Right cardiac atrium (tissue), 5 donors: ENCODE results near the gene NLRC5. TPM values are rescaled to one million over a fixed set of nuclear protein-coding genes. Genes with fewer than 3 reads are reported as not detected.
"Not testable (repeated sequence)": the region's sequence is repeated elsewhere in the genome, so short reads cannot be mapped to it uniquely, and the experiment has no call there.

Experiments
- ATAC-seq, 2 donors: fragments of 200-7000 bp; cut with Tn5 transposase; one replicate each; pipeline versions ENCODE4 v1.8.0 to v1.9.1; 2020; ENCODE audit warnings: moderate library complexity in 2 of 2, mild to moderate bottlenecking in 1 of 2
- DNase-seq, 3 donors: peaks; one replicate each; pipeline ENCODE4 v3.0.0-alpha.2; 2020
- H3K27ac ChIP-seq: one replicate; pipeline ENCODE4 v1.5.1; 2013; ENCODE audit warnings: mild to moderate bottlenecking, low read length, control low read depth, moderate library complexity
- H3K27me3 ChIP-seq: one replicate; pipeline ENCODE4 v1.6.1; 2013; ENCODE audit not compliant: control insufficient read depth, insufficient read depth
- H3K4me1 ChIP-seq: one replicate; pipeline ENCODE4 v1.6.1; 2013; ENCODE audit warnings: low read length; ENCODE audit not compliant: control insufficient read depth, insufficient read depth
- H3K4me3 ChIP-seq: one replicate; pipeline ENCODE4 v1.5.1; 2013; ENCODE audit warnings: low read length, control low read depth
- H3K9me3 ChIP-seq: one replicate; pipeline ENCODE4 v1.6.1; 2013; ENCODE audit warnings: low read length; ENCODE audit not compliant: control insufficient read depth
- whole genome bisulfite sequencing: extraction: QIAGEN DNeasy Blood & Tissue Kit; methylation state at CpG from one replicate; pipeline ENCODE4 v1.1.7; 2013; 5-methylcytosine and 5-hydroxymethylcytosine counted together
- intact Hi-C, 4 donors: fragments of 100-400 bp; cut with DNase I; formaldehyde crosslinking; loops; one replicate each; pipeline versions ENCODE4 v1.11.0 to v1.14.0; 2022 to 2023
- polyA plus RNA-seq: library from polyadenylated mRNA; stranded (reverse); fragments of 200-250 nt; gene quantifications from one replicate; pipeline ENCODE4 v1.2.3, GENCODE V29; 2013
- total RNA-seq, 4 donors: library from RNA; stranded (reverse); fragmentation: NEBNext Ultra II Directional; extraction: Animal tissue kit (Norgen Biotek cat#: 25700); gene quantifications; one replicate each; pipeline ENCODE4 v1.2.1, GENCODE V29; 2021
- donor health status: healthy with polysubstance abuse.
- donor health status: DM: no; HTN: yes; CAD: no.
- donor health status: DM: no; HTN: no; CAD: no.
- donor health status: DM: no; HTN: yes; CAD: no; lungs with severe emphysema.
- donor health status: DM: yes; HTN: yes; CAD: no.

NLRC5 gene
- total and polyA plus RNA-seq, 5 donors, result 7.9 to 25.0 (median 9.9) TPM

DNA sequence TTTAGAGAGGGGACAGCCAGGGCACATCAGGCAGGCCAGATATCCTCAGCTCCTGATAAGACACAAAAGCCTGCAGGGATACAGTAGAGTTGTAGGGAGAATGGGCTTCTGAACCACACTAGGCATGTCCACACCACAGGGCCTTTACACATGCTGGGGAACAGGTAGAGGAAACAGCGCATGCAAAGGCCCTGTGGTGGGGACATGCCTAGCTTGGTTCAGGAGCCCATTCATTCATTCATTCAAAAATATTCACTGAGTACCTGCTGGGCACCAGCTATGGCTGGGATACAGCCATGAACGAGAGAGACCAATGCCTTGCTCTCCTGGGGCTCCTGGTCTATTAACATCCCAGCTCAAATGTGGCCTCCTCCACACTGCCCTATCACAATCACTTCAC, 107.4 kb downstream of the NLRC5 start:
- no peaks in the 10 kb centered on the region for H3K27me3 ChIP-seq
- 90% methylated on average over 2 of the region's 2 CpGs for WGBS
- no peaks in the 10 kb centered on the region for H3K9me3 ChIP-seq
- DNase-seq (no peak), ATAC-seq (no peak)
- H3K4me1 ChIP-seq, result no peaks in the 10 kb centered on the region
- intact Hi-C loops, result loop anchor here in 2 of 4 donors (10.0 kb wide), 2 partner anchors 48 to 58 kb away; no protein-coding TSS in a partner anchor
- H3K27ac ChIP-seq, result no peak overlapping the region
- H3K4me3 ChIP-seq, result no peak overlapping the region

DNA sequence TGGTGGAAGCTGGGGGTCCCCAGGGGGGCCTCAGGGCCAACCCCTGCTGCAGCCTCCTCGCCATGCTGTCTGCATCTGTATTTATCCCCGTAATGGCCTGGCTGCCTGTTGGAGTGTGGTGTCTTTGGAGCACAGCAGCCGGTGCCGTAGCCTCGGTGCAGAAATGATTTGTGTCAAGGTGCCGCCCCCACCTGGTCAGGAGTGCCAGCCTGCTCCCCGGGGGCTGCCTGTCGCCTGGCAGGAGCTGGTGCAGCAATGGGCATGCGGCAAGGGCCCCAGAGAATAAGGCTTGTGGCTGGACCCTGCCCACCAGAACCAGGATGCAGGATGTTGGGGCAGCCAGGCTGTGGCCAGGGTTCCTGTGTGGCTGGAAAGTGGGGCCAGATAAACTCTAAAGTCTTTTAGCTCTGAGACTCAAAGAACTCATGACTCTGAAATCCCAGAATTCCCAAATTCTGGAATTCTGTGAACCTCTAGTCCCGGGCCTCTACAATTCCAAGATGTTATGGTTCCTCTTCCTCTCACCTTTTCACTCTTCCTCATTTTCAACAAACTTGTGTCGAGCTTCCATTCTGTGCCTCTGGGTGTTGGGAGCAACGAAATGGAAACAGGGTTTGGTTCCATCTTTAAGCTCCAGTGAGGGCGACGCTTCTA, 109.0 kb downstream of the NLRC5 start:
- WGBS, result 72% methylated on average over 14 of the region's 14 CpGs
- Histone ChIP-seq H3K9me3 (no peaks in the 10 kb centered on the region), H3K27me3 (no peaks in the 10 kb centered on the region), H3K27ac (no peak overlapping the region), H3K4me3 (no peak overlapping the region), H3K4me1 (no peaks in the 10 kb centered on the region)
- ATAC-seq, result no peak
- intact Hi-C loops, result loop anchor here in 2 of 4 donors (10.0 kb wide), 2 partner anchors 46 to 56 kb away; no protein-coding TSS in a partner anchor
- DNase-seq, result peak in 1 of 3 donors; percentile 31

DNA sequence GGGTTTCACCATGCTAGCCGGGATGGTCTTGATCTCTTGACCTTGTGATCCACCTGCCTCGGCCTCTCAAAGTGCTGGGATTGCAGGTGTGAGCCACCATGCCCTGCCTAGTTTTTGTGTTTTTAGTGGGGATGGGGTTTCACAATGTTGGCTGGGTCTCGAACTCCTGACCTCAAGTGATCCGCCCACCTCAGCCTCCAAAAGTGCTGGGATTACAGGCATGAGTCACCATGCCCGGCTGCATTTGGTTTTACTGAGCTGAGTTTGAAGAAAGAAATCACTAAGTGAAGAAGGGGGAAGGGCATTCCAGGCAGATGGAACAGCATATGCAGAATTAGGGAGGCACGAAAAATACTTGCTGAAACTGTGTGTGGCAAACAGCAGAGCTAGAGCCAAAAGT, 110.6 kb downstream of the NLRC5 start:
- intact Hi-C loops, result loop anchor here in 2 of 4 donors (10.0 kb wide), 2 partner anchors 45 to 55 kb away; no protein-coding TSS in a partner anchor
- WGBS, result 77% methylated on average over 6 of the region's 6 CpGs

DNA sequence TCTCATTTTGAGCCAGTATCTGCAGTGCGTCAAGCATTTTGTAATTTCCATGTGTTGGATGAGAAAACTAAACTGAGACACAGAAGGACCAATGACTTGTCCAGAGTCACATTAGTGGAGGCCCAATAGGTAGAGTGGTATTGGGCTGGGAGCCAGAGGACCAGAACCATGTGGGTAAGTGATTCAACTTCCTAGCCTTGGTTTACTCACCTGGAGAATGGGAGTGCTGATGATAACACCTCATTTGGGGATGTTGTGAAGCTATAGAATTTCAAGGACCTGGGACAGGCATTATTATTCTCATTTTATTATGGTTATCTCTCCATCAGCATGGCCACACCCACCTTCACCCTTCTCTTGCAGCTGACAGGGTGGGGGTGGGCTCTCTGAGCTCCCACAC, 111.1 kb downstream of the NLRC5 start:
- DNase-seq, result no peak
- H3K27ac ChIP-seq, result no peak overlapping the region
- H3K4me3 ChIP-seq, result no peak overlapping the region
- no peak for ATAC-seq
- H3K9me3 ChIP-seq, result no peaks in the 10 kb centered on the region
- H3K4me1 ChIP-seq, result no peaks in the 10 kb centered on the region
- intact Hi-C loops, result no loop called here
- 97% methylated on average over 1 of the region's 1 CpG for WGBS
- no peaks in the 10 kb centered on the region for H3K27me3 ChIP-seq

More for the DNA sequence above, 110.6 kb downstream of the NLRC5 start:
- H3K27me3 ChIP-seq, DNase-seq, H3K4me3 ChIP-seq, H3K27ac ChIP-seq, H3K9me3 ChIP-seq, H3K4me1 ChIP-seq, ATAC-seq: not testable (repeated sequence)

DNA sequence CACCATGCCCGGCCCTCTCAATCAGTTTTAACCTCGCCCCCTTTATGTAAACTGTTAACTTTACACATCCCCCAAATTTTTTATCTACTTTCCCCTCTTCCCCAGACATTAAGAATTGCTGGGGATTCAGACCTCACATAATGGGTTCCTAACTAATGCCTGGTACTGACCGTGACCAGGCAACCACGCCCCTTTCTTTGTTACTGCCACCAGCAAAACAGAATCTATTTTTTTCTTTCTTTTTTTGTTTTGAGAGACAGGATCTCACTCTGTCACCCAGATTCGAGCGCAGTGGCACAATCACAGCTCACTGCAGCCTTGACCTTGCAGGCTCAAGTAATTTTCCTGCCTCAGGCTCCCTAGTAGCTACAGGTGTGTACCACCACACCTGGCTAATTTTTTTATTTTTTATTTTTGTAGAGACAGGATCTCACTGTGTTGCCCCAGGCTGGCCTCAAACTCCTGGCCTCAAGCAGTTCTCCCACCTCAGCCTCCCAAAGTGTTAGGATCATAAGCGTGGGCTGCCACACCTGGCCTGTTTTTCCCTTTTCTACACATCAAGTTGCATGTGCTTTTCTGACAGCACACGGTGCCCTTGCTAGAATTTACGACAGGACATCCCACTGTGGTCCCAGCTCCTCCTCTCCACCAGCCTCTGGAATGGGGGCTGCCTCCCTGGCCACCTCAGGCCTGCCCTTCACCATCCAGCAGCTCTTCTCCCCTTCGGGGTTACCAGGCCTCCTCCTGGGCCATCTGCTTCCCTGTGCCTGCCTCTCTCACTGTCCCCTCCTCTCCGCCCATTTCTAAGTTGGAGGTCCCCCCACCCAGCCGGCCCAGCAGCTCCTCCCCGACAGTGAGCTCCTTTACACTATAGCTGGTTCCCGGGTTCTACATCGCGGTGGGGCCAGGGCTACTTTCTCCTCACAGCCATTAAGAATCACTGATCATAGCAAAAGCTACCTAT, 113.8 kb downstream of the NLRC5 start:
- Histone ChIP-seq H3K9me3 (no peaks in the 10 kb centered on the region), H3K27ac (no peak overlapping the region), H3K4me1 (peaks cover 2% of the 10 kb centered on the region), H3K4me3 (no peak overlapping the region), H3K27me3 (no peaks in the 10 kb centered on the region)
- ATAC-seq (no peak), DNase-seq (no peak)
- intact Hi-C loops, result no loop called here
- WGBS, result 79% methylated on average over 16 of the region's 16 CpGs

DNA sequence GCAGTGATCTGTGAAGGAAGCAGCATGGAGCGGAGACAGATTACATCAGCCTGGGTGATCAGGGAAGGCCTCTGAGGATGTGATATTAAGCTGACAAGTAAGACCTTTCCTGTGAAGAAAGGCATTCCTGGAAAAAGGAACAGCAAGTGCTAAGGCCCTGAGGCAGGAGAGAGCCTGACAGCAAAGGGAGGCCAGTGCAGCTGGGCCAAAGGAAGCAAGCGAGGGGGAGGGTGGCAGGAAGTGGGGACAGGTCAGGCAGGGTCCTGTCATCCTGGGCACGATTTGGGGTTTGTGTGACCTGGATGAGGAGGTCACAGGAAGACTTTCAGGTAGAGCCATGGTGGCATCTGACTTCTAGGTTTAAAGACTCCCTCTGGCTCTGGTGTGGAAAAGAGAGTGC, 115.3 kb downstream of the NLRC5 start:
- Histone ChIP-seq H3K27me3 (no peaks in the 10 kb centered on the region), H3K27ac (no peak overlapping the region), H3K4me3 (no peak overlapping the region), H3K4me1 (peaks cover 2% of the 10 kb centered on the region), H3K9me3 (no peaks in the 10 kb centered on the region)
- ATAC-seq (no peak), DNase-seq (no peak)
- intact Hi-C loops, result no loop called here
- 62% methylated on average over 3 of the region's 3 CpGs for whole genome bisulfite sequencing

DNA sequence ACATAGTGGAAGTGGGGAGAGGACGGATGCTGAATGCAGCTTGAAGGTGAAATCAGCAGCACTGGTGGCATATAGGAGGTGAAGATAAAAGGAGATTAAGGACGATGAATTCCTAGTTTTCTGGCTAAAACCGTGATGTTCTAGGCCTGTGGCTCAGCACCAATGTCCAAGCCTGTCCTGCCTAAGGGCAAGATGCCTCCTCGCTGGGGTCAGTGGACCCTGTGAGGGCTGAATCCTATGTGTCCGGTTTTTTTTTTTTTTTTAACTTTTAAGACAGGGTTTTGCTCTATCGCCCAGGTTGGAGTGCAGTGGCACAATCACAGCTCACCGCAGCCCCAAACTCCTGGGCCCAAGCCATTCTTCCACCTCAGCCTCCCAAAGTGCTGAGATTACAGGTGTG, 115.8 kb downstream of the NLRC5 start:
- Histone ChIP-seq H3K27me3 (no peaks in the 10 kb centered on the region), H3K9me3 (no peaks in the 10 kb centered on the region), H3K4me3 (no peak overlapping the region), H3K4me1 (peaks cover 2% of the 10 kb centered on the region), H3K27ac (no peak overlapping the region)
- ATAC-seq (no peak), DNase-seq (no peak)
- intact Hi-C loops, result no loop called here
- 85% methylated on average over 7 of the region's 7 CpGs for WGBS

DNA sequence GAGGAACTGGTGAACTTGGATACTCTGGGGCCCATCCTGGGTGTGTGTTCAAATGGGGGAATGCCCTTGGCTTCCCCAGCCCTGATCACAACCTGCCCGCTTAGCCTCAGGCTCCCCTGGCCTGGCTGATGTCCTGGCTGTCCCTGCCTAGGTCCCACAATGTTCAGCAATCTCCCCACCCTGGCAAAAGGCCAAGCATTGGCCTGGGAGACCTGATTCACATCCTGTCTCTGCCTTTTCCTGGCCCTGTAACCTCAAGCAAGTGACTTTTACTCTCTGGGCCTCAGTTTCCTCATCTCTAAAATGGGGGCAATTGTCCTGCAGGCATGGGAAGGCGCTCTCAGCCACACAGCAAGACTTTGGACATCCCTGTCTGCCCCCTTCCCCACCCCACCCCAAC, 117.4 kb downstream of the NLRC5 start:
- H3K9me3 ChIP-seq, result no peaks in the 10 kb centered on the region
- ATAC-seq (peak; percentile 43 to 80), DNase-seq (peak; percentile 70 to 79 (median 78))
- H3K4me1 ChIP-seq, result peaks cover 2% of the 10 kb centered on the region
- intact Hi-C loops, result no loop called here
- no peak overlapping the region for H3K27ac ChIP-seq
- WGBS, result 89% methylated on average over 2 of the region's 2 CpGs
- no peaks in the 10 kb centered on the region for H3K27me3 ChIP-seq
- H3K4me3 ChIP-seq, result no peak overlapping the region

DNA sequence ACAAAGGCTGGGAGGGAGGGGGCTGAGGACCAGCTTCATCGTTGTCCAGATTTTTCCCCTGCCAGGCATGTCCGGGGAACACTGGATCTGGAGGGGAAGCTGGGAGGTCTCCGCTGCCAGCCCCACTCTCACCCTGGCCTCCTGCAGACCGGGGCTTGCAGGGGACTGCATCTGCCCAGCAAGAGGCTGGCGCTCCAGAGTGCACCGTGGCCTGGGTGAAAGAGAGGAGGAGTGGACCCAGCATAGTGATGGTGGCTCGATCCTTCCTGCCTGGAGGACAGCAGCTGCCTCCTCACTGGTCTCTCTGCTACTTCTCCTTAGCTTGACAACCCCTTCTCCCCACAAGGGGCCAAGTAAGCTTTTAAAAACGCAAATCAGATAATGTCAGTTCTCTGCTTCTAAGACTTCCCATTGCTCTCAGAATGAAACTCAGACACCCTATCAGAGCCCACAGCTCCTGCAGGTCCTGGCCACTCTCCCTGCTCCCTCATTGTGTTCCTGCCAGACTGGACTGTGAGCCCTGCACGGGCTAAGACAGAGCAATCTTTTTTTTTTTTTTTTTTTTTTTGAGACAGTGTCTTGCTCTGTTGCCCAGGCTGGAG, 118.1 kb downstream of the NLRC5 start:
- no peak for ATAC-seq
- no peak for DNase-seq
- 57% methylated on average over 9 of the region's 9 CpGs for WGBS
- H3K4me3 ChIP-seq, result no peak overlapping the region
- no peaks in the 10 kb centered on the region for H3K27me3 ChIP-seq
- peaks cover 2% of the 10 kb centered on the region for H3K4me1 ChIP-seq
- H3K9me3 ChIP-seq, result no peaks in the 10 kb centered on the region
- H3K27ac ChIP-seq, result no peak overlapping the region
- intact Hi-C loops, result no loop called here

DNA sequence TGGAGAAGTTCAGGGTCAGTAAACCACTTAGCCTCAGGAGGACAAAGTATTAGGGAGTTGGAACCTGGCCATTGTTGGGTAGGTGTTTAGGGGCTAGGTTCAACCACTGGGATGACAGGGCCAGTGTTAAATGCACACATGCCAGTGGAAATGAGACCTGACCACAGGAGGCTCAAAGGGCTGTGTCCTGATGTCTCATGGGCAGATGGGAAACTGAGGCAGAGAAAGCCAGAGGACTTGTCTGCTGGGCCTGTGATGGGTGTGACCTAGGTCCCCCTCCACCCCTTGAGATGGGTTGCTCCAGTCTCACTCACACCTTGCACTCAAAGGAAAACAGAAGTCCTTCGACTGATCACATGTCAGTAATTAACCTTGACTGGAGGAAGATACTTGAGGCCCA, 119.1 kb downstream of the NLRC5 start:
- no peaks in the 10 kb centered on the region for H3K27me3 ChIP-seq
- DNase-seq, result no peak
- ATAC-seq, result no peak
- no peak overlapping the region for H3K27ac ChIP-seq
- intact Hi-C loops, result no loop called here
- H3K9me3 ChIP-seq, result no peaks in the 10 kb centered on the region
- peaks cover 2% of the 10 kb centered on the region for H3K4me1 ChIP-seq
- 83% methylated on average over 1 of the region's 1 CpG for WGBS
- no peak overlapping the region for H3K4me3 ChIP-seq
